ENCODE data around the gene POLR1A.

GRCh38 chr2:85990084-85990483 lies 115.6 kb downstream of the POLR1A start:
- TF ChIP-seq, protein P1, sequence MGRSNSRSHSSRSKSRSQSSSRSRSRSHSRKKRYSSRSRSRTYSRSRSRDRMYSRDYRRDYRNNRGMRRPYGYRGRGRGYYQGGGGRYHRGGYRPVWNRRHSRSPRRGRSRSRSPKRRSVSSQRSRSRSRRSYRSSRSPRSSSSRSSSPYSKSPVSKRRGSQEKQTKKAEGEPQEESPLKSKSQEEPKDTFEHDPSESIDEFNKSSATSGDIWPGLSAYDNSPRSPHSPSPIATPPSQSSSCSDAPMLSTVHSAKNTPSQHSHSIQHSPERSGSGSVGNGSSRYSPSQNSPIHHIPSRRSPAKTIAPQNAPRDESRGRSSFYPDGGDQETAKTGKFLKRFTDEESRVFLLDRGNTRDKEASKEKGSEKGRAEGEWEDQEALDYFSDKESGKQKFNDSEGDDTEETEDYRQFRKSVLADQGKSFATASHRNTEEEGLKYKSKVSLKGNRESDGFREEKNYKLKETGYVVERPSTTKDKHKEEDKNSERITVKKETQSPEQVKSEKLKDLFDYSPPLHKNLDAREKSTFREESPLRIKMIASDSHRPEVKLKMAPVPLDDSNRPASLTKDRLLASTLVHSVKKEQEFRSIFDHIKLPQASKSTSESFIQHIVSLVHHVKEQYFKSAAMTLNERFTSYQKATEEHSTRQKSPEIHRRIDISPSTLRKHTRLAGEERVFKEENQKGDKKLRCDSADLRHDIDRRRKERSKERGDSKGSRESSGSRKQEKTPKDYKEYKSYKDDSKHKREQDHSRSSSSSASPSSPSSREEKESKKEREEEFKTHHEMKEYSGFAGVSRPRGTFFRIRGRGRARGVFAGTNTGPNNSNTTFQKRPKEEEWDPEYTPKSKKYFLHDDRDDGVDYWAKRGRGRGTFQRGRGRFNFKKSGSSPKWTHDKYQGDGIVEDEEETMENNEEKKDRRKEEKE (IDR thresholded peaks at IDR 0.05): no peak
- TF ChIP-seq ZIK1 (CRISPR knock-in tag; IDR thresholded peaks at IDR 0.05; ENCODE audit: borderline replicate concordance, low read depth) (no peak), ZBTB42 (CRISPR knock-in tag; IDR thresholded peaks at IDR 0.05) (no peak), FOSL2 (CRISPR knock-in tag; IDR thresholded peaks at IDR 0.05) (no peak), SNAPC5 (CRISPR knock-in tag; IDR thresholded peaks at IDR 0.05; ENCODE audit: borderline replicate concordance) (no peak)
- TF ChIP-seq, protein P2, sequence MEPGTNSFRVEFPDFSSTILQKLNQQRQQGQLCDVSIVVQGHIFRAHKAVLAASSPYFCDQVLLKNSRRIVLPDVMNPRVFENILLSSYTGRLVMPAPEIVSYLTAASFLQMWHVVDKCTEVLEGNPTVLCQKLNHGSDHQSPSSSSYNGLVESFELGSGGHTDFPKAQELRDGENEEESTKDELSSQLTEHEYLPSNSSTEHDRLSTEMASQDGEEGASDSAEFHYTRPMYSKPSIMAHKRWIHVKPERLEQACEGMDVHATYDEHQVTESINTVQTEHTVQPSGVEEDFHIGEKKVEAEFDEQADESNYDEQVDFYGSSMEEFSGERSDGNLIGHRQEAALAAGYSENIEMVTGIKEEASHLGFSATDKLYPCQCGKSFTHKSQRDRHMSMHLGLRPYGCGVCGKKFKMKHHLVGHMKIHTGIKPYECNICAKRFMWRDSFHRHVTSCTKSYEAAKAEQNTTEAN (CRISPR knock-in tag; conservative IDR thresholded peaks at IDR 0.05): no peak
- TF ChIP-seq, protein P3, sequence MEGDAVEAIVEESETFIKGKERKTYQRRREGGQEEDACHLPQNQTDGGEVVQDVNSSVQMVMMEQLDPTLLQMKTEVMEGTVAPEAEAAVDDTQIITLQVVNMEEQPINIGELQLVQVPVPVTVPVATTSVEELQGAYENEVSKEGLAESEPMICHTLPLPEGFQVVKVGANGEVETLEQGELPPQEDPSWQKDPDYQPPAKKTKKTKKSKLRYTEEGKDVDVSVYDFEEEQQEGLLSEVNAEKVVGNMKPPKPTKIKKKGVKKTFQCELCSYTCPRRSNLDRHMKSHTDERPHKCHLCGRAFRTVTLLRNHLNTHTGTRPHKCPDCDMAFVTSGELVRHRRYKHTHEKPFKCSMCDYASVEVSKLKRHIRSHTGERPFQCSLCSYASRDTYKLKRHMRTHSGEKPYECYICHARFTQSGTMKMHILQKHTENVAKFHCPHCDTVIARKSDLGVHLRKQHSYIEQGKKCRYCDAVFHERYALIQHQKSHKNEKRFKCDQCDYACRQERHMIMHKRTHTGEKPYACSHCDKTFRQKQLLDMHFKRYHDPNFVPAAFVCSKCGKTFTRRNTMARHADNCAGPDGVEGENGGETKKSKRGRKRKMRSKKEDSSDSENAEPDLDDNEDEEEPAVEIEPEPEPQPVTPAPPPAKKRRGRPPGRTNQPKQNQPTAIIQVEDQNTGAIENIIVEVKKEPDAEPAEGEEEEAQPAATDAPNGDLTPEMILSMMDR (CRISPR knock-in tag; IDR thresholded peaks at IDR 0.05): no peak
- TF ChIP-seq, protein P4, sequence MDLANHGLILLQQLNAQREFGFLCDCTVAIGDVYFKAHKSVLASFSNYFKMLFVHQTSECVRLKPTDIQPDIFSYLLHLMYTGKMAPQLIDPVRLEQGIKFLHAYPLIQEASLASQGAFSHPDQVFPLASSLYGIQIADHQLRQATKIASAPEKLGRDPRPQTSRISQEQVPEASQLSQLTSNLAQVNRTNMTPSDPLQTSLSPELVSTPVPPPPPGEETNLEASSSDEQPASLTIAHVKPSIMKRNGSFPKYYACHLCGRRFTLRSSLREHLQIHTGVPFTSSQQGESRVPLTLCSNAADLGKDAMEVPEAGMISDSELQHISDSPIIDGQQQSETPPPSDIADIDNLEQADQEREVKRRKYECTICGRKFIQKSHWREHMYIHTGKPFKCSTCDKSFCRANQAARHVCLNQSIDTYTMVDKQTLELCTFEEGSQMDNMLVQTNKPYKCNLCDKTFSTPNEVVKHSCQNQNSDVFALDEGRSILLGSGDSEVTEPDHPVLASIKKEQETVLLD (CRISPR knock-in tag; IDR thresholded peaks at IDR 0.05; ENCODE audit: low read depth): no peak
